DOHH2 (cell line): ENCODE measurements around the gene EGFL8.

Source experiments
- CTCF ChIP-seq: fragments of 200-600 bp; sonication (generic); IDR thresholded peaks from one replicate; pipeline ENCODE4 v1.5.1; 2014; ENCODE audit warnings: antibody characterized with exemption, mild to moderate bottlenecking, low read depth, low read length; ENCODE audit not compliant: poor library complexity, severe bottlenecking
- EZH2phosphoT487 ChIP-seq: fragments of 200-600 bp; sonication (generic); IDR thresholded peaks from 2 replicates; pipeline ENCODE4 v1.6.1; 2017; ENCODE audit warnings: borderline replicate concordance, mild to moderate bottlenecking, antibody characterized with exemption, low read length, moderate library complexity, mixed read lengths

GRCh38 chr6:32200711-32201475 lies 36.5 kb downstream of the EGFL8 start:
- no peak for TF ChIP-seq CTCF
- no peak for TF ChIP-seq EZH2phosphoT487
